A172 (cell line): ENCODE measurements around the gene SIAH3. TPM values are rescaled to one million over a fixed set of nuclear protein-coding genes. Genes with fewer than 3 reads are reported as not detected.

Experiments
- DNase-seq: peaks from one replicate; pipeline ENCODE4 v3.0.0-alpha.2; 2015; ENCODE audit warnings: low spot score
- total RNA-seq: library from RNA; depleted of rRNA; stranded (reverse); fragments of >200 nt; shearing (Covaris generic); gene quantifications from 2 replicates; pipeline ENCODE4 v1.2.3, GENCODE V29; 2014

SIAH3 gene
- total RNA-seq, 1 experiment from 2014 or later: not detected

DNA sequence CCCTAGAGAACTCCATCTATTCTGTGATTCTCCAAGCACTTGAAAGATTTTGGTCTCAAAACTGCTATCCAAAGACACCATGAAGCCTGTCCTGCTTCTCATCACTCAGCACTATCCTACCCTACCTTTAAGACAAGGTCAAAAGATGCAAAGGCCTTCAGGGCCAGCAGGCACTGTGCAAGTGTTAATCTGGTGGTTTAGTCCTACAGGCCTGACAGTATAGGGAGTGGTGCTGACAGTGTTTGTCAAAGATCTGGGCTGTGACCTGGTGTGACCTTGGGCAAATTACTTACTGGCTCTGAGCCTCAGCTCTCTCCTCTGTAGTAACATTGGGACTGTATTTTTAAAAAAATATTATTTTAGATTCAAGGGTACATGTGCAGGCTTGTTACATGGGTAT, 28.0 kb downstream of the SIAH3 start:
- no peak for DNase-seq

DNA sequence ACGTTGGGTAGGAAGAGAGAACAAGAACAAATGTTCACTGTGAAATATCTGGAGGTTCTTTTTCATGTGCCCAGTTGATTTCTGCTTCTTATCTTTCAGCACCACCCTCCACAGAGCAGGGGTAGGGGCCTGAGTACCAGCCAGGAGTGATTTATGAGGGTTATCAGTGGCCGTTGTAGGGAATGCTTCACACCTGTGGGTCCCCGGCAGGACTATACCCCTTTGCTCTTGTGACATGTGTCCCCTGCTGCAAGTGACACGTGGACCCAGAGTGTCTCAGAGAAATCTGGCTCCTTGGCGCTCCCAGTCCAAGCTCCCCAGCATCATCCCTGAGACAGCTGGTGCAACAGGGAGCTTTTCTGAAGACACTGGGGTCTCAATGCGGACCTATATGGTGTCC, 29.7 kb downstream of the SIAH3 start:
- DNase-seq: no peak

DNA sequence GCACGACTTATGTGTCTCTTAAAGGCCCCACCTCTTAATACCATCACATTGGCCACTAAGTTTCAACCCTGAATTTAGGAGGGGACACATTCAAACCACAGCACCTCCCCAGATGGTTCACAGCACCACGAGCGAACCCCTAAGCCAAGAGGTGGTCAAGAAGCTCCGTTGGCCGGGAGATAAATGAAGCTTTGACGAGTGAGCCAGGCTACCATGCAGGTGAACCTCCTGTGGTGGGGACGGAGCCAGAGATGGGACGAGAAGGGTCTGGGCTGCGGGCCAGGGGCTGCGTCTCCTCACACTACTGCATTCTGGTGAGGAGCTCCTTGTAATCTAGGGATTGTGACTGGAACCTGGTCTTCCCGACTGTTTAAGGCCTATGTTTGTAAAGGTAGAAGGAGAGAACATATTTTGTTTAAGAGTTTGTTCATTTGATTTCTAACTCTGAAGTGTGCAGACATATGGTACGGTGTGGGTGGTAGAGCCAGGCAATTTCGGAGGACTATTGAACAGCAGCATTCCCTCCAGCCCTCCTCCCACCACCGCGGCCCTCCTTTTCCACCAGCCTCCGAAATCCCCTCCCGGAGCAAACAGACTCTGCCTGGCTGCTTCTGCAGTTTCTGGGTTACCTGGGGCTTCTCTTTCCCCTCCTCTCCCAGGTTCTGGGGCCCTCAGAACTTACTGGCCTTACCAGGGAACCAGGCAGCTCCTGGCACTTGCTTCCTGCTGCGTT, 31.3 kb downstream of the SIAH3 start:
- no peak for DNase-seq

DNA sequence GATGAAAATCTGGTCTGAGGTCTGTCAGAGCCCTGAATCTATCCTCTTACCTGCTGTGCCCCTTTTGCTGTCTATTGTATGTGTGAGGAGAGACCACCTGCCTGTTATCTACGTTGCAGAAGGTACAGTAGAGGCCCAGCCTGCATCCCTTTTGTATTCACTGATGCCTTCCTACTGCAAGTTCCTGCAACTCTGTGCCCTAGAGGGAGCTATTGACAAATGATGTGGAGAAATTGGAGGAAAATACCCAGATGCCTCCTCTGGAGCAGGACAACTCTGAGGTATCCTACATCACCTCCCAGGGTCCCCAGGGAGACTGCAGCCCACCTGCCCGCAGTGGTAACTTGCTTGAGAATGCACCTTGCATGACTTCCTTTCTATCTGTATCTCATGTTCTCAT, 33.7 kb downstream of the SIAH3 start:
- DNase-seq: no peak

DNA sequence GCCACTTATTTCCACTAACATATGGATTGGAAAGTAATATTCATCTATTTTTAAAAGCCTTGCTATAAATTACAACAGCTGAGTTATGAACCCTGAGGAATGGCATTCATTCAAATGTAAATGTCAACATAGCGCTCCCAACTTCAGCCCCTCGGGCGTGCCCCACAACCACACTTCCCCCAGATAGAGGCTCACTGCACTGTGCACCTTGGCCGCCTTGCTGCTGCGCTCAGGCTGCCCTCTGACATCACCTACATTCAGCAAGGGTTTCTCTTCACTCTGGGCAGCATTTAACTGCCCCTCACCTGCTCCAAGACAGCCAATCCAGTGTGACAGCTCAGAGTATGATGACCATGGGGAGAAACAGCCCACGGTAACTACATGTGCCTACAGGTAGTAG, 35.1 kb downstream of the SIAH3 start:
- no peak for DNase-seq

DNA sequence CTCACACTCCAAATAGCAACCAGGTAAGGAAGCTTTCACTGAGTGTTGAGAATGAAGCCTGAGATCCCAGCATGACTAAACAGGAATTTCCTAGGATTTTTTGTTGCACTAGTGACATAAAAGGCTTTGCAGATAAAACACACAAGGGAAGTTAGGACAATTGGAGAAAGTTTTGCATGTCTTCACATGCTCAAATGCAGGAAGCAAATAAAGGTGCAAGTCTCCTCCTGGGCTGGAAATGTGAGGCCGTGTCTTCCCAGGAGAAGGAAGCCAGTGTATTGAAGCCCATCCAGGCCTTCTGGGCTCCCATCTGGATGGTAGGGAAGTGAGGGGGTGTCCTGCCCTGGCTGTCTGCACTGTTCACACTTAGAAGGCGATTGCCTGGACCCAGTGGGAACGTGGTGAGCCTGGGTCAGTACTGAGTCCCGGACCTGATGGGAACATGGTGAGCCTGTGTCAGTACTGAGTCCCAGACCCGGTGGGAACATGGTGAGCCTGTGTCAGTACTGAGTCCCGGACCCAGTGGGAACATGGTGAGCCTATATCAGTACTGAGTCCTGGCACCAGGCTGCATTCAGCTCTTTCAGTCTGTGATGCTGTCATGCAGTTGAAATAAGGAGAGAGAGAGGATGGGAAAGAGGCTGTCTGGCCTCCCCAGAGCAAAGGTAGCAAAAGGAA, 38.7 kb downstream of the SIAH3 start:
- DNase-seq: no peak

DNA sequence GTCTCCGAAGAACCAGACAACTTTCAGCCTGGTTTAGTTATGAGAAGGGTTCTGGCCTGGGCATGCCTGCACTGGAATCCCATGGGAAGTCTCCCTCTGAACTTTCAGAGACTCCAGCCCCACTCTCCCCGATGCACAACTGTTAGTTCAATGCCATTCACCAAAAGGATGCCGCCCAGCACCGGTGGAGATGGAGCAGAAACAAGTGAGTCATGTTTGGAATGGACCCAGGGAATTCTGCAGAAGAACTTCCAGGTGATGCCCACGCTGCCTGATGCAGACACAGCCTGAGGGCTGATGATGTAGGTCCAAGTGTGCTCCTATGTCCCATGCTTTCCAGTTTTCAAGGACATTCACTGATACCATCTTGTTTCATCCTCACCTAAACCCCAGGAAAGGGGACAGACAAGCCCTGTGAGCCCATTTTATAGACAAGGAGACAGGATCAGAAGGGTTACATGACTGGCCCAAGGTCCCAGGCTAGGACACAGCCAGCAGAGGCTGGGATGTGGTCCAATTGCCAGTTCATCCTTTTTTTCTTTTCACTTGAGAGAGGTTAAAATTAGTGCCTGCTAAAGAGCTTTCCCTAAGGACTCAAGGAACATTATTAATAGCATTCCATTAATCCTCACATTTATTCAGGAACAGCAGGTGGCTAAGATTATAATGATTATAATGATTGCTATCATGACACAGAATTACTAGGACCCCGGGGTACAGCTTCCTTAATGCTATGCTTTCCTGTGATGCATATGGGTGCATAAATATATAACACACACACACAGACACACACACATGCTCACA, 39.5 kb downstream of the SIAH3 start:
- DNase-seq: peak; percentile 4

DNA sequence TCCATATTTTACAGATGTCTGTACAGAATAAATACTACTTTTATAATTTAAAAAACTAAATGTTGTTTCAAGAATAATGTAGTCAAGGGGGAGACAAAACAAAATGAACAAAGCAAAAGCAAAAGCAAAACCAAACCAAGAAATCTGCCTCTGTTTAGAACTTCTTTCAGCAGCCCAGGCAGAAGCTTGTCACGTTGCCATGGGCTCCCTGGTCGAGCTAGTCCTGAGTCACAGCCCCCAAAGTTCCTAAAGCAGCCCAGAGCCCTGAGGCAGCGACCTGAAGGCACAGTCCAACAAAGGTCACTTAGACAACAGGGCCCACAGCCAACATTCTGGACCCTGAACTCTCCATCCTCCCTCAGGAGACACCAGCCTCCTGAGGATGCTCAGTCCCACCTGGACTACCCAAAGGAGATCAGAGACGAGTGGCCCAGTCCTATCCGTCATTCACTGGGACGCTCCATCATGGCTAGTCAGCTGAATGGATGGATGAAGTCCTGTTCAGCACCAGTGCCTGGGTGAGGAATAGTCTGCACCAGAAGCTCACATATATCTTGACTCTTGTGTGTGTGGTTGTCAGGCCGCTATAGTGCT, 41.7 kb downstream of the SIAH3 start:
- DNase-seq: no peak

DNA sequence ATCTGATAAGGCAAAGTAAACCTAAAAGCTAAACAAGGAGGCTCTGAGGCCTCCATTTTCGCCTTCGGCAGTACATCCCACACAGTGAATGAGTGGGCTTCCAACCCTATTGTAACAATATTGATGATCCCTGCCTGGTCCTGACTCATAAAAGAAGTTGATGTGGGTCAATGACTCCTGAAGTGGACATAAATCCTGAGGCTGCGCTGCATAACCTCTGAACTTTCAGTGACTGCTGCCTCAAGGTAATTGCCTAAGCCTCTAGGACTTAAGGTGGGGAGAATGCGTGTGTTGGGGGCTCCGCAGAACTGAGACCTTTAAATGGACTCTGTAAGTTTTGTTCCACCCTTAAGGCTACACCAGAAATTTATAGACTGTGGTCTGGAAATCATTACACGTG, 42.6 kb downstream of the SIAH3 start:
- no peak for DNase-seq

DNA sequence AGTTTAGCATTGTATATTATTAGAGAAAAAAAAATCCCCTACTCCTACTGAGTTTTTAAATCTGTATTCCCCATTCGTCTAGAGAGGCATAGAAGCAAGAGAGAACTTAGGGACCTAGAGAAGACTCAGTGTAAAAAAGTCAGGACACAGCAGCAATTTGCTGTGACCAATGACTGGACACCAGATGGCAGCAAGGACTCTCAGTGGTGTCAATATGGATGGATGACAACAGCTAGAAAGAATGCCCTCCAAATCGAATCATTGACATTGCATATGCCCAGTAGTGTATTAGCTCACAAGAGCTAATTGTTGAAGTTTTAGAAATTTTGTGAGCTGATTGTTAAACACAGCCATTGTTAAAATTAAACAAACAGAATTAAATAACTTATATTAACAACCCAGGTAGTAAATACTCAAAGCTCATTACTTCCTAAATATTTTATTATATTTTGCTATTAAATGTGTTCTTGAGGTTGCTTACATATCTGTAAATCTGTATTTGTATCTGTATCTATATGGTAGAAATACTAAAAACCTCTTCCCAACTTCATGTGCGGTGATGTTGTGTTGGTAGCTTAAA, 43.9 kb downstream of the SIAH3 start:
- DNase-seq: peak; percentile 42

DNA sequence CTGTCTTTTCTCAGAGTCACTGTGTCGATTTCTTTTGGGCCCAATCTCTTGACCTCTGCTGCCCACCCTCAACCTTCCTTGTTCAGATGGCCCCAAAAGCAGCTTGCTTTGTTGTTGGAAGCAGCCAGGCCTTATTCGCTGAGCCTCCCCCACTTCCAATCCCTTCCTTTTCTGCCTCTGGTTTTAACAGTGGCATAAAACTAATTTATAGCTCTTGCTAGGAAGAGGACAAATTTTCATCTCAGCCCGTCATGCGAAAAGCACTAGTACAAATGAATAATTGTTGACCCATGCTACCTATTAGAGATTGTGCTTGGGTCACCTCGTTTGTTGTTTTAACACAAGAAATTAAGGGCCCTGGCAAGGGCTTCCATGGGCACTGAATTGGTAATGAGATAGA, 51.1 kb downstream of the SIAH3 start:
- DNase-seq: no peak

DNA sequence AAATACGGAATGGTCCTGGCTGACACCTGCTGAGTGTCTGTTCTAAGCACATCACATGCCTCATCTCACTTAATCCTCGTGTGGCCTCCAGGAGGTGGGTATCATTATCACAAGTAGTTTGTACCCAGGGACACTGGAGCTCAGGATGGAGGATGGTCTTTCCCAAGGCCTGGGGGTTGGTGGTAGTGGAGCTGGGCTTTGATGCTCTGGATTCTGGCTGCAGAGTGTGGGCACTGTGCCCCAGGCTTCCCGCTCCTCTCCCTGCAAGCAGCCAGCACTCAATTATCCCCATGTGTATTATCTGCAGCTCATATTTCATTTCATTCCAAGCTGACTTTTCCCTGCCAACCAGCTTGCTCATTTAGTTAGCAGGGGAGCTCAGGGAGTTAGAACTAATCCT, 52.1 kb downstream of the SIAH3 start:
- no peak for DNase-seq

DNA sequence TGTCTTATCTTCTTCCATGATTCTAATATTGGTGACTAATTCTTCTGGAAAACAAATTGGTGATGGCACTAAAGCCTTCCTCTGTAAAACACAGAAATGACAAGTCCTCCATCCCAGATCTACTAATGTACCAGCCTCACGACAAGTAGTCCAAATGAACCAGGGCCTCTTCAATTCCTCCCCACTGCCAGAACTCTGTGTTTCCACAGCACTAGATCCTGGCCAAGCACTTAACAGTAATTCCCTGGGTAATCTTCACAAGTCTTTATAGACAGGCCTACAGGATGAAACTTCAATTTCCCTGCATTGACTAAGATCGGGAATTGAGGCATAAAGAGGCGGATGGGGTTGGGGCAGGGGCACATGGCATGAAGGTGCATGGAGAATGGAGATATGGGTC, 52.7 kb downstream of the SIAH3 start:
- DNase-seq: no peak

DNA sequence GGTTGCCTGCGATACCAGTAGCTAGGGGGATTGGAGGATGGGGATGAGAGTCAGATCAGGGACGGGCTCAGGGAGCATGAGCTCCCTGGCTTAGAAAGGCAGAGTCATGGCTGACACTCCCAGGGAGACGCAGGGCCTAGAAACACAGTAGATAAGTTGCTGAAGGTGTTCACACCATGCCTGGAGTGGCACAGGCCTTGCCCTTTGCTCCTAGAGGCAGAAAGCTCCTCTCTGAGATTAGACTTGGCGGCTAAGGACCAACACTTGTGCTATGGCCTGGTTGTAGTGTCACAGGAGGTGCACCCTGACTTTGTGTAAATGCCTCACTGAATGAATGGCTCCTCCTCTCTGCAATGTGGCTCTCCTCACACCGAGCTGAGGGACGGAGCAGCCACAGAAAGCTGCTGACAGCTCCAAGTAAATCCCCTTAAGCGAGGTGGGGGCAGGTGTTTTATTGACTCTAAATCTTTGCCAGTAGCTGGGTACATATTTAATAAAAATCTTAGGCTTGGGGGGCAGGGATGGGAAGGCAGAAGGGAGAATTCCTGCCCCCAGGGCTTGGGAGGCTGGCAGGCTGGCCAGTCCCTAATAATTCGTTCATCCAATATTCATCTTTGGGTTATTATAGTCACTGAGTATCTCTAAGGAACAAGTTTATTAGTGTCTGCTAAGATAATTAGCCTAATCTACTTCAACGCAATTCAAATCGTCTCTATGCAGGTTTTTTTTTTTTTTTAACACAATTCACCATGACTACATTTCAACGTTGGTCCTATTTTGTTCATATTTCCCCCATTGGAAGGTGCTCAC, 54.9 kb downstream of the SIAH3 start:
- DNase-seq: no peak

DNA sequence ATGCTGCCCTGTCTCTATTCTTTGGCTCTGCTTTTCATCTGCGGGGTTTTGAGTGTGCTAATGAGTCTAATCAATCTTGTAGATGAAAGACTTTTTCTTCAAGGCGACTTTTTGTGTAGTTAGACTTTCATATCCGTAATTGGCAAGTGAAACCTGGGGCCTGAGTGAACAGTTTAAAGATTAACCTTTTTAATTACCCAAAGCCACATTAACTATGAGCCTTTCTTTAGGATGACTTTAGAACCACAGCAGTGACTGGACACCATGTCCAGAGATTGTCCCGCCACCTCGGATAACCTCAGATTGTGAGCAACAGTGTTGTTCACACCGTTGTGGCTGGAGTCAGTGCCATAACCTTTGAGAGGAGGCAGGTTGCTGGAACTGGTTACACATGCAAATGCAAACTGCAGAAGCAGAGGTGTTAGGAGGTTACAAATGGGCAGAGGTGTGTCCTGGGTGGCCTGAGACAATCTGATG, 58.7 kb downstream of the SIAH3 start:
- DNase-seq: no peak

DNA sequence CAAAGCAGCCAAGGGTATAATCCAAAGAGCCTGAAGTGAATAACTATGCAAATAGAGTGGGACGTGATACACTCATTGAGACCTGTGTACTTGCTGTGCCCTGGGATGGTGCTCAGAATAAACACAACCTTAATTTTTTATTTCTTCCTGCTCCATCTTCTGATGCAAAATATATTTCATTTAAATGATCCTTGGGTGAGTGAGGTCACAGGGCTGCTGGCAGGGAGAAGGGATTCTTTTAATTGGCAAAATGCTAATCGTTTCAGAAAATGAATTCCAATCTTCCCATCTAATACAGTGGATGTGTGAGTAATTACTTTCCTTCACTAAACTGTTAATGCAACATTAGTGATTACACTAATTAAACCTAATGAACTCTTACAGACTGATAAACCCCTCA, 63.5 kb downstream of the SIAH3 start:
- no peak for DNase-seq

DNA sequence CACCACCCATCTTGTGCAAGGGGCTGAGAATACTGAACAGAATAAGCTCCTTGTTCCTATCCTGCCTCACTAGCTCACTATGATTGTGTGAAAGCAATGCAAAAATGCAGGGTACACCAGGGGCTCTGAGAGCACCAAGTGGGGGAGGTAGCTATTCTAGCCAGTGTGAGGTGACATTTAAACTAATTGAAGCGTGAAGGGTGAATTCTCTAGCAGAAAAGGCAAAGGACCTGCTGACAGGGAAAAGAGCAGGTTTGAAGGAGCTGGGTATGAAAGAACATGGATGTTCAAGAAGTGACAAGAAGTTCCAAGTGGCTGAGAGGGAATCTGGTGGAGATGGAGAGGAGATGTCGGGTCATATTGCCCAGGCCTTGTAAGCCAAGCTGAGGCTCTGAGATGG, 64.2 kb downstream of the SIAH3 start:
- DNase-seq: no peak

DNA sequence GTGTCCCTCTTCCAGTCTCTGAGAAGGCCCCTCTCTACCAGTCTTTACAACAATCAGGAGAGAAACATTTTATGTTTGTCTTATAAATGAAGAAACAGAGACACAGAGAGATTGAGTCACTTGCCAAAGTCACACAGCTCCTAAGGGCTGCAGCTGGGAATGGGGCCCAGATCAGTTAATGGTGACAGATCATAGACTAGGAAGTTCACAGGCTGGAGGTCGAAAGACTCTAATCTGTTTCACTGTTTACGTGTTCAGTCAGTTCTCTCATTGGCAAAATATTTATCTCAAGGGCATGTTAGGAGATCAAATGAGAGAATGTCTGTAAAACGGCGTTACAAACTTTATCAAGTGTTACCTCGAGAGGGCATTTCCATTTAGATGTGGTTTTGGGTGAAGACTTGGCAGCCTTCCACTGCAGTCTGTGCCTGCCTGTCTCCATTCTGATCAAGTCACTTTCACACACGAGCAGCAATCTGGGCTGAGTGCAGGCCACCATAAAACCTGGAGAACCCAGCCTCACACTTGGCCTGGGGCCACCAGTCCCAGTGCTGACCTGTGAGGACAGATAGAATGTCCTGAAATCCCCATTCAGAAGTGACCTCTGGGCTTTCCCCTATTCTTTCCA, 65.1 kb downstream of the SIAH3 start:
- no peak for DNase-seq

DNA sequence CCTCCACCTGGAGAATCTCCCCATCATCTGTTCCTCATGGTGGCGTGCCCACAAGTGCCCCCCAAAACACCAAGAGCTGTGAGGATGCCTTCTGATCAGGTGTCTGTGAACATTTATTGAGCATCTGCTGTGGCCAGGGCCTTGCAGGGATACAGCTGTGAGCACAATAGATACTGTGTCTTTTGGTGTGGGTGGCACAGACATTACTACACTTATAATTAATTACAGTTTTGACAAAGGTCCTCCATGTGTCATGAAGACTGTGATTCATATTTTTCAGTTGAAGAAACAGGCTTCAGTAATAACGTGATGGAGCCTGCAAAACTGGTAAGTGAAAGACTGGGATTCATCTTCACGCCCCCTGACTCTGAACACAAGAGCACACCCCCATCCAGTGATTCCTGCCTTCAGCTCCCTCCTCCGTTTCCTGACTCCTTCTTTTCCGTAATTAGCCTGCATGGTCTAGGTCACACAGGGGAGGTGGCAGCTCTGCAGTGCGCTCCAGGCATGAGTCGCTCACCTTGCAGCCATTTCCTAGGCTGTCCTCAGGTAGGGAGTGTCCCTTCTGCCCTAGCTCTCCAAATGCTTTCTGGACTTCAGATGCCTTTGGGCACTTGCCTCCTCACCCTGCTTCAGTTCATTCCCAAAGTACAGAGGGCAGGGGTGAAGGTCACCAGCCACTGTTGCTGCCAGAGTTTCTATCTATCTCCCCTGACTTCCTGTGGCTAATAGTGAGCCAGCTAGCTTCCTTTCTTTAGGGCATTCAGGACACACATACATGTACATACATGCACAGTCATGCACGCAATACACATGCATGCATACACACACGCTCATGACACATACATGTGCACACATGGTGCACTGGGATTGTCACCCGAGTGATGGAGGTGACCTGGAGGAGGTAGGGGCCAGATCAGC, 66.5 kb downstream of the SIAH3 start:
- no peak for DNase-seq
